Liver (tissue), 3 donors: ENCODE results near the gene KLK10.

Experiments
- EGR1 ChIP-seq, 2 donors: IDR thresholded peaks; 2 replicates each; pipeline ENCODE4 v1.6.1; 2016 to 2018; ENCODE audit warnings: antibody characterized with exemption in 2 of 2, low read depth in 2 of 2
- FOXA1 ChIP-seq: IDR thresholded peaks from 2 replicates; pipeline ENCODE4 v1.6.1; 2016; ENCODE audit warnings: antibody characterized with exemption
- GABPA ChIP-seq, 2 donors: IDR thresholded peaks in 1 of 2; conservative IDR thresholded peaks in 1 of 2; 2 replicates each; pipeline ENCODE4 v1.6.1; 2016; ENCODE audit warnings: antibody characterized with exemption in 2 of 2, mild to moderate bottlenecking in 1 of 2, moderate library complexity in 1 of 2
- JUND ChIP-seq, 2 donors: IDR thresholded peaks; 2 replicates each; pipeline ENCODE4 v1.6.1; 2016; ENCODE audit warnings: antibody characterized with exemption in 2 of 2
- MAX ChIP-seq: IDR thresholded peaks from 2 replicates; pipeline ENCODE4 v1.6.1; 2016; ENCODE audit warnings: antibody characterized with exemption
- RAD21 ChIP-seq, 2 donors: IDR thresholded peaks; 2 replicates each; pipeline ENCODE4 v1.6.1; 2016; ENCODE audit warnings: antibody characterized with exemption in 2 of 2, mild to moderate bottlenecking in 2 of 2
- RXRA ChIP-seq, 2 donors: IDR thresholded peaks; 2 replicates each; pipeline ENCODE4 v1.6.1; 2017 to 2018; ENCODE audit warnings: antibody characterized with exemption in 2 of 2, mild to moderate bottlenecking in 1 of 2
- SP1 ChIP-seq: IDR thresholded peaks from 2 replicates; pipeline ENCODE4 v1.6.1; 2018; ENCODE audit warnings: antibody characterized with exemption, mild to moderate bottlenecking
- TAF1 ChIP-seq: conservative IDR thresholded peaks from 2 replicates; pipeline ENCODE4 v1.6.1; 2016; ENCODE audit warnings: antibody characterized with exemption, mild to moderate bottlenecking
- YY1 ChIP-seq: IDR thresholded peaks from 2 replicates; pipeline ENCODE4 v1.6.1; 2016; ENCODE audit warnings: antibody characterized with exemption, mild to moderate bottlenecking
- TF ChIP-seq, protein P1 (sequence below): fragments of 150-350 bp; IDR thresholded peaks from 2 replicates; pipeline ENCODE4 v1.5.1; 2017; ENCODE audit warnings: improper control_type of control experiment, low read depth, low read length; ENCODE audit not compliant: missing input control
- TF ChIP-seq, protein P2 (sequence below): IDR thresholded peaks from 2 replicates; pipeline ENCODE4 v1.6.1; 2016; ENCODE audit warnings: antibody characterized with exemption, mild to moderate bottlenecking
- TF ChIP-seq, protein P3 (sequence below): IDR thresholded peaks from 2 replicates; pipeline ENCODE4 v1.6.1; 2016; ENCODE audit warnings: antibody characterized with exemption
- donor health status: healthy.
- donor health status: healthy.

GRCh38 chr19:51026554-51026831 is 7.0 kb upstream of the KLK10 start, which contains the start of gene KLK11:
- no peak for TF ChIP-seq SP1
- TF ChIP-seq, protein P1, sequence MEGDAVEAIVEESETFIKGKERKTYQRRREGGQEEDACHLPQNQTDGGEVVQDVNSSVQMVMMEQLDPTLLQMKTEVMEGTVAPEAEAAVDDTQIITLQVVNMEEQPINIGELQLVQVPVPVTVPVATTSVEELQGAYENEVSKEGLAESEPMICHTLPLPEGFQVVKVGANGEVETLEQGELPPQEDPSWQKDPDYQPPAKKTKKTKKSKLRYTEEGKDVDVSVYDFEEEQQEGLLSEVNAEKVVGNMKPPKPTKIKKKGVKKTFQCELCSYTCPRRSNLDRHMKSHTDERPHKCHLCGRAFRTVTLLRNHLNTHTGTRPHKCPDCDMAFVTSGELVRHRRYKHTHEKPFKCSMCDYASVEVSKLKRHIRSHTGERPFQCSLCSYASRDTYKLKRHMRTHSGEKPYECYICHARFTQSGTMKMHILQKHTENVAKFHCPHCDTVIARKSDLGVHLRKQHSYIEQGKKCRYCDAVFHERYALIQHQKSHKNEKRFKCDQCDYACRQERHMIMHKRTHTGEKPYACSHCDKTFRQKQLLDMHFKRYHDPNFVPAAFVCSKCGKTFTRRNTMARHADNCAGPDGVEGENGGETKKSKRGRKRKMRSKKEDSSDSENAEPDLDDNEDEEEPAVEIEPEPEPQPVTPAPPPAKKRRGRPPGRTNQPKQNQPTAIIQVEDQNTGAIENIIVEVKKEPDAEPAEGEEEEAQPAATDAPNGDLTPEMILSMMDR, result no peak
- TF ChIP-seq, protein P2, sequence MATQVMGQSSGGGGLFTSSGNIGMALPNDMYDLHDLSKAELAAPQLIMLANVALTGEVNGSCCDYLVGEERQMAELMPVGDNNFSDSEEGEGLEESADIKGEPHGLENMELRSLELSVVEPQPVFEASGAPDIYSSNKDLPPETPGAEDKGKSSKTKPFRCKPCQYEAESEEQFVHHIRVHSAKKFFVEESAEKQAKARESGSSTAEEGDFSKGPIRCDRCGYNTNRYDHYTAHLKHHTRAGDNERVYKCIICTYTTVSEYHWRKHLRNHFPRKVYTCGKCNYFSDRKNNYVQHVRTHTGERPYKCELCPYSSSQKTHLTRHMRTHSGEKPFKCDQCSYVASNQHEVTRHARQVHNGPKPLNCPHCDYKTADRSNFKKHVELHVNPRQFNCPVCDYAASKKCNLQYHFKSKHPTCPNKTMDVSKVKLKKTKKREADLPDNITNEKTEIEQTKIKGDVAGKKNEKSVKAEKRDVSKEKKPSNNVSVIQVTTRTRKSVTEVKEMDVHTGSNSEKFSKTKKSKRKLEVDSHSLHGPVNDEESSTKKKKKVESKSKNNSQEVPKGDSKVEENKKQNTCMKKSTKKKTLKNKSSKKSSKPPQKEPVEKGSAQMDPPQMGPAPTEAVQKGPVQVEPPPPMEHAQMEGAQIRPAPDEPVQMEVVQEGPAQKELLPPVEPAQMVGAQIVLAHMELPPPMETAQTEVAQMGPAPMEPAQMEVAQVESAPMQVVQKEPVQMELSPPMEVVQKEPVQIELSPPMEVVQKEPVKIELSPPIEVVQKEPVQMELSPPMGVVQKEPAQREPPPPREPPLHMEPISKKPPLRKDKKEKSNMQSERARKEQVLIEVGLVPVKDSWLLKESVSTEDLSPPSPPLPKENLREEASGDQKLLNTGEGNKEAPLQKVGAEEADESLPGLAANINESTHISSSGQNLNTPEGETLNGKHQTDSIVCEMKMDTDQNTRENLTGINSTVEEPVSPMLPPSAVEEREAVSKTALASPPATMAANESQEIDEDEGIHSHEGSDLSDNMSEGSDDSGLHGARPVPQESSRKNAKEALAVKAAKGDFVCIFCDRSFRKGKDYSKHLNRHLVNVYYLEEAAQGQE, result no peak
- TF ChIP-seq TAF1, result no peak
- TF ChIP-seq YY1, result no peak
- TF ChIP-seq MAX, result no peak
- TF ChIP-seq RAD21 (IDR thresholded peaks at IDR 0.05), result no peak
- TF ChIP-seq JUND (IDR thresholded peaks at IDR 0.05), result no peak
- no peak for TF ChIP-seq GABPA (IDR thresholded peaks at IDR 0.05 in 1 of 2, conservative IDR thresholded peaks at IDR 0.05 in 1 of 2)
- no peak for TF ChIP-seq FOXA1
- no peak for TF ChIP-seq EGR1 (IDR thresholded peaks at IDR 0.05; ENCODE audit: low read depth in 2 of 2)
- no peak for TF ChIP-seq RXRA (IDR thresholded peaks at IDR 0.05)
- TF ChIP-seq, protein P3, sequence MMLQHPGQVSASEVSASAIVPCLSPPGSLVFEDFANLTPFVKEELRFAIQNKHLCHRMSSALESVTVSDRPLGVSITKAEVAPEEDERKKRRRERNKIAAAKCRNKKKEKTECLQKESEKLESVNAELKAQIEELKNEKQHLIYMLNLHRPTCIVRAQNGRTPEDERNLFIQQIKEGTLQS, result no peak
